Effector memory CD4-positive, alpha-beta T cell (primary cell): Measurements from ENCODE around the gene P3H3.
"Not testable (repeated sequence)": the region's sequence is repeated elsewhere in the genome, so short reads cannot be mapped to it uniquely, and the experiment has no call there.

Source experiments
- DNase-seq, 3 donors: peaks; one replicate each; pipeline ENCODE4 v3.0.0-alpha.2; 2020
- H3K27ac ChIP-seq: 2 replicates; pipeline ENCODE4 v1.7.0; 2013; ENCODE audit warnings: mild to moderate bottlenecking, low read length, moderate library complexity; ENCODE audit not compliant: insufficient read depth, poor library complexity, severe bottlenecking
- H3K27me3 ChIP-seq: replicated peaks from 2 replicates; pipeline ENCODE4 v1.7.0; 2013; ENCODE audit warnings: mild to moderate bottlenecking, low read length; ENCODE audit not compliant: insufficient read depth, control insufficient read depth, poor library complexity, severe bottlenecking
- H3K36me3 ChIP-seq: 2 replicates; pipeline ENCODE4 v1.7.0; 2013; ENCODE audit warnings: mild to moderate bottlenecking, low read length, moderate library complexity; ENCODE audit not compliant: control insufficient read depth, insufficient read depth
- H3K4me1 ChIP-seq: 2 replicates; pipeline ENCODE4 v1.7.0; 2013; ENCODE audit warnings: low read length, mild to moderate bottlenecking; ENCODE audit not compliant: control insufficient read depth, insufficient read depth, poor library complexity, severe bottlenecking
- H3K4me3 ChIP-seq: 2 replicates; pipeline ENCODE4 v1.7.0; 2013; ENCODE audit warnings: low read length, low read depth, mild to moderate bottlenecking; ENCODE audit not compliant: insufficient read depth, poor library complexity, severe bottlenecking
- H3K9me3 ChIP-seq: 2 replicates; pipeline ENCODE4 v1.7.0; 2013; ENCODE audit warnings: mild to moderate bottlenecking, low read length, moderate library complexity; ENCODE audit not compliant: control insufficient read depth

P3H3 gene

GRCh38 chr12:6872073-6873048 is 44.2 kb downstream of the P3H3 start:
- Histone ChIP-seq H3K27me3 (no peaks in the 10 kb centered on the region), H3K27ac (peak overlapping the region; percentile 82), H3K4me1 (peaks cover 38% of the 10 kb centered on the region), H3K9me3 (no peaks in the 10 kb centered on the region), H3K36me3 (peaks cover 12% of the 10 kb centered on the region), H3K4me3 (peak overlapping the region; percentile 83)
- DNase-seq = peak; percentile 66 to 75 (median 71)

GRCh38 chr12:6873094-6874014 is 45.1 kb downstream of the P3H3 start, which contains the start of gene SPSB2:
TSS of gene SPSB2 (minus strand) at chr12:6873303. CDS start at chr12:6872901, 402 bp downstream.
- no peaks in the 10 kb centered on the region for H3K9me3 ChIP-seq
- peaks cover 33% of the 10 kb centered on the region for H3K4me1 ChIP-seq
- peak within 1 kb of the TSS; percentile 82 for H3K27ac ChIP-seq
- peaks cover 12% of the 10 kb centered on the region for H3K36me3 ChIP-seq
- peak within 1 kb of the TSS; percentile 83 for H3K4me3 ChIP-seq
- DNase-seq = peak; percentile 97
- no peaks in the 10 kb centered on the region for H3K27me3 ChIP-seq

- H3K4me1 ChIP-seq = peaks cover 27% of the 10 kb centered on the region
- H3K4me3 ChIP-seq = peak overlapping the region; percentile 83
- DNase-seq, H3K9me3 ChIP-seq, H3K27me3 ChIP-seq: not testable (repeated sequence)
- peaks cover 12% of the 10 kb centered on the region for H3K36me3 ChIP-seq
- peak overlapping the region; percentile 82 for H3K27ac ChIP-seq
These were observed 45.8 kb downstream of the P3H3 start for GRCh38 chr12:6874015-6874368.

- H3K27ac ChIP-seq, H3K36me3 ChIP-seq, H3K4me1 ChIP-seq, H3K27me3 ChIP-seq, H3K4me3 ChIP-seq, DNase-seq, H3K9me3 ChIP-seq: not testable (repeated sequence)
These were observed 51.6 kb downstream of the P3H3 start for GRCh38 chr12:6879824-6880223.

GRCh38 chr12:6883252-6883651 is 55.0 kb downstream of the P3H3 start:
- H3K4me1 ChIP-seq = no peaks in the 10 kb centered on the region
- H3K36me3 ChIP-seq = no peaks in the 10 kb centered on the region
- DNase-seq = no peak
- no peak overlapping the region for H3K27ac ChIP-seq
- H3K9me3 ChIP-seq = no peaks in the 10 kb centered on the region
- no peaks in the 10 kb centered on the region for H3K27me3 ChIP-seq
- no peak overlapping the region for H3K4me3 ChIP-seq

- Histone ChIP-seq H3K4me1 (no peaks in the 10 kb centered on the region), H3K27me3 (no peaks in the 10 kb centered on the region), H3K36me3 (no peaks in the 10 kb centered on the region), H3K27ac (no peak overlapping the region), H3K4me3 (no peak overlapping the region), H3K9me3 (no peaks in the 10 kb centered on the region)
- no peak for DNase-seq
These were observed 55.5 kb downstream of the P3H3 start for GRCh38 chr12:6883683-6884082.

GRCh38 chr12:6884539-6884938 is 56.3 kb downstream of the P3H3 start:
- Histone ChIP-seq H3K9me3 (no peaks in the 10 kb centered on the region), H3K4me1 (no peaks in the 10 kb centered on the region), H3K36me3 (no peaks in the 10 kb centered on the region), H3K4me3 (no peak overlapping the region), H3K27ac (no peak overlapping the region), H3K27me3 (no peaks in the 10 kb centered on the region)
- DNase-seq = no peak

GRCh38 chr12:6886206-6886999 is 58.2 kb downstream of the P3H3 start:
- not testable (repeated sequence) for H3K27ac ChIP-seq, H3K4me3 ChIP-seq, H3K27me3 ChIP-seq, H3K9me3 ChIP-seq, DNase-seq, H3K4me1 ChIP-seq, H3K36me3 ChIP-seq

- Histone ChIP-seq H3K36me3 (no peaks in the 10 kb centered on the region), H3K4me3 (no peak overlapping the region), H3K9me3 (no peaks in the 10 kb centered on the region), H3K4me1 (peaks cover 6% of the 10 kb centered on the region), H3K27ac (no peak overlapping the region), H3K27me3 (no peaks in the 10 kb centered on the region)
- no peak for DNase-seq
These were observed 59.3 kb downstream of the P3H3 start for GRCh38 chr12:6887460-6887859.
